ENCODE results near the gene PTPRK. TPM values are rescaled to one million over a fixed set of nuclear protein-coding genes. Genes with fewer than 3 reads are reported as not detected.

Gene PTPRK
- total and polyA plus RNA-seq, 9 of the 15 experiments (the other 6 are each of a cell fraction or from before 2014, with no cell fraction given) = 0.04 to 0.51 TPM; not detected in 7

- TF ChIP-seq TEAD2 (tag; IDR thresholded peaks at IDR 0.05) (no peak), CCAR2 (IDR thresholded peaks at IDR 0.05; ENCODE audit: low read depth, low read length) (no peak), ELF4 (CRISPR knock-in tag; IDR thresholded peaks at IDR 0.05) (no peak), E2F8 (IDR thresholded peaks at IDR 0.05; ENCODE audit: low read depth, partially characterized antibody) (no peak), CCNT2 (IDR thresholded peaks at IDR 0.05; ENCODE audit: borderline replicate concordance, extremely low read depth, insufficient read length, low read depth, low read length) (no peak), TGIF2 (CRISPR knock-in tag; IDR thresholded peaks at IDR 0.05) (no peak), BACH1 (tag; IDR thresholded peaks at IDR 0.05) (peak; percentile 51; the same call in 1 of the 2 replicates), BMI1 (IDR thresholded peaks at IDR 0.05; ENCODE audit: low read length) (no peak), MBD1 (CRISPR knock-in tag; IDR thresholded peaks at IDR 0.05) (no peak), ZNF41 (CRISPR knock-in tag; conservative IDR thresholded peaks at IDR 0.05) (no peak), ZNF3 (CRISPR knock-in tag; IDR thresholded peaks at IDR 0.05) (no peak), SMAD1 (IDR thresholded peaks at IDR 0.05; ENCODE audit: low read depth, low read length, partially characterized antibody) (no peak), ZBTB11 (CRISPR knock-in tag; IDR thresholded peaks at IDR 0.05) (no peak), ZNF592 (IDR thresholded peaks at IDR 0.05) (no peak), TCF3 (CRISPR knock-in tag; IDR thresholded peaks at IDR 0.05) (no peak)
Measured at GRCh38 chr6:127938701-127939100, 581.7 kb downstream of the PTPRK start (continued).

Measured in K562 (cell line).